HFF-Myc (cell line): ENCODE measurements around the gene BRINP1.

ENCODE experiments used
- DNase-seq: peaks from one replicate; pipeline ENCODE4 v3.0.0-alpha.2; 2011; ENCODE audit warnings: low read depth; ENCODE audit errors: extremely low read depth
- H3K4me3 ChIP-seq: replicated peaks from 2 replicates; pipeline ENCODE4 v1.5.1; 2011; ENCODE audit warnings: low read depth, mild to moderate bottlenecking, control low read depth, low read length
- TF ChIP-seq, protein P1 (sequence below): IDR thresholded peaks from 2 replicates; pipeline ENCODE4 v1.5.1; 2012; ENCODE audit warnings: mild to moderate bottlenecking, low read depth, low read length, control low read depth; ENCODE audit errors: missing control alignments

BRINP1 gene

DNA sequence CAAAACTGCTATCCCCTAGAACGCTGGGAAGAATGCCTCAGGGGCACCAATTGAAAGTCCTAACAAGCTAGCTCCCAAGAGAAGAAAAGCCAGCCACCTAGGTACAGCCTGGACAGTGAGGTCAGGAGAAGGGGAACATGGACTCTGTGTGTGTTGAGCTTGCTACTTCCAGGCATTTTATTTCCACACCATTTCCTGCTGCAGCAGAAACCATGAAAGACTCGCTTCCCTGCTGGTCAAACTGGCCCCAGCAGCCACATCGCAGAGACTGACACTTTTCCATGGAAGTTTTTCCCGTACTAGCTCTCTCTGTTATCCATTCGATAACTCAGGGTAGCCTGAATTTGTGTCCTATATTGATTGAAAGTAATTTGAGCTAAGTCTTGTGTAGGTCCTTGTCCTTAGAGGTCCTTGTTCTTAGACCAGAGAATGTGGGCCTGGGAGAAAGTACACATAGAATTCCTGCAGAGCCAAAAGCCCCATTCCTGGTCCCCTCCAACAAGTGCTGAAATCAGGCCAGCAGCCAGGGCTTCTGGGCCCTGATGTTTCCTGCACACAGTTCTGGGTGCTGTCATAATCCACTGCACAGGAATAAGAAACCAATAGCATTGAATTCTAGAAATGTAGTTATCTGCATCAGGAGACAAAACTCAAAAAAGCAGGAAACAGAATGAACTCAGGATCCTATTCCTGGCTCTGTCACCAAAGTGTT, 96.6 kb downstream of the BRINP1 start:
- H3K4me3 ChIP-seq: no peak overlapping the region
- TF ChIP-seq, protein P1, sequence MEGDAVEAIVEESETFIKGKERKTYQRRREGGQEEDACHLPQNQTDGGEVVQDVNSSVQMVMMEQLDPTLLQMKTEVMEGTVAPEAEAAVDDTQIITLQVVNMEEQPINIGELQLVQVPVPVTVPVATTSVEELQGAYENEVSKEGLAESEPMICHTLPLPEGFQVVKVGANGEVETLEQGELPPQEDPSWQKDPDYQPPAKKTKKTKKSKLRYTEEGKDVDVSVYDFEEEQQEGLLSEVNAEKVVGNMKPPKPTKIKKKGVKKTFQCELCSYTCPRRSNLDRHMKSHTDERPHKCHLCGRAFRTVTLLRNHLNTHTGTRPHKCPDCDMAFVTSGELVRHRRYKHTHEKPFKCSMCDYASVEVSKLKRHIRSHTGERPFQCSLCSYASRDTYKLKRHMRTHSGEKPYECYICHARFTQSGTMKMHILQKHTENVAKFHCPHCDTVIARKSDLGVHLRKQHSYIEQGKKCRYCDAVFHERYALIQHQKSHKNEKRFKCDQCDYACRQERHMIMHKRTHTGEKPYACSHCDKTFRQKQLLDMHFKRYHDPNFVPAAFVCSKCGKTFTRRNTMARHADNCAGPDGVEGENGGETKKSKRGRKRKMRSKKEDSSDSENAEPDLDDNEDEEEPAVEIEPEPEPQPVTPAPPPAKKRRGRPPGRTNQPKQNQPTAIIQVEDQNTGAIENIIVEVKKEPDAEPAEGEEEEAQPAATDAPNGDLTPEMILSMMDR: no peak
- no peak for DNase-seq

DNA sequence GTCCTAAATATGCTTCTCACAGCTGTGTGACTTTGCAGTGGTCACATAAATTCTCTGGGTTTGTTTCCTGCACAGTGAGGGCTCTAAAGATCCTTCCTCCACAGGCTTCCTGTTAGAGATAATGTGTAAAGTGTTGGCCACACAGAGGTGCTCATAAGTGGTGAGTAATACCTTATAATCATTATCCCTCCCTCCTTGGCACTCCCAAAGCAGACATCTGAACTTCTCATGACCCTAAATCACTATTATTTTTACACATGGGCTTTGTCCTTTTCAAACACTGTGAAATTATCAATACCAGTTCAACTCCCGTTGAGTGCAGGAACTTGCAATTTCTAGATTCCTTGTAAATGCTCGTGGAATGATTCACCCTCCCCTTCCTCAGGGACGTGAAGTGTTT, 100.2 kb downstream of the BRINP1 start:
- TF ChIP-seq, protein P1: no peak
- DNase-seq: no peak
- H3K4me3 ChIP-seq: no peak overlapping the region

DNA sequence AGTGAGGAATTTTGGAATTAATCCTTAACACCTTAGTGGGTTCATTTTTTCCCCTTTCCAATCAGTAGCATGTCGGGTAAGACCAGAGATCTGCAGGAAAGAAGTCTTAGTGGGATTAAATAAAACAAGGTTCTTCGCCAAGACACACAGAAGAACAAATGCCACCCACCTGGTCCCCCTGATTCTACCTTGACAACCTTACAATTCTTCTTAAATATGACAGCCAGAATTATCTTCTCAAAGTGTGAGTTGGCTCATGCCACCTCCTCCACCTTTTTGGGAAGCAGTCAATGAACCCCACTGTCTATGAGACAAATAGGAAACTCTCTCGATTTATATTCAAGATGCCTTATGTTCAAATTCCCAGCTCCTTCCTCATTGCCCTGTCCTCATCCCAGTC, 105.1 kb downstream of the BRINP1 start:
- TF ChIP-seq, protein P1: no peak
- no peak for DNase-seq
- H3K4me3 ChIP-seq: no peak overlapping the region

DNA sequence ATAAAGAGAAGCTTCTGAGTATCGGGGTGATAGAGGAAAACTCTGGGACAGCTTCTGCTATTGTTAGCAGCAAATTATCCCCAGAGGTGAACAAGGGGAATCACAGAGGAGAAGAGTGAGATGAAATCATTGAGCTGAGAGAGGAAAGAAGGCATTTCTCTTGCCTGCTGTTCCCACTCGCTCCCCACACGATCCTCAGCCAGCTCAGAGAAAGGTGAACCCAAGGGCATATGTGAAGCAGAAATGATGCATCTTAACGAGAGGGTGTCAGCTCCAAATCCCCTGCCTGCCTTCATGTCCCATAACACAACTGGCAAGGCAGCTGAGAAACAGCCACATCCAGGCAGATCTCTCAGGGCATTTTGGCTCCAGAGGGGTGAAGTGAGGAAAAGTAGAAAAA, 111.6 kb downstream of the BRINP1 start:
- no peak for DNase-seq
- TF ChIP-seq, protein P1: no peak
- no peak overlapping the region for H3K4me3 ChIP-seq

DNA sequence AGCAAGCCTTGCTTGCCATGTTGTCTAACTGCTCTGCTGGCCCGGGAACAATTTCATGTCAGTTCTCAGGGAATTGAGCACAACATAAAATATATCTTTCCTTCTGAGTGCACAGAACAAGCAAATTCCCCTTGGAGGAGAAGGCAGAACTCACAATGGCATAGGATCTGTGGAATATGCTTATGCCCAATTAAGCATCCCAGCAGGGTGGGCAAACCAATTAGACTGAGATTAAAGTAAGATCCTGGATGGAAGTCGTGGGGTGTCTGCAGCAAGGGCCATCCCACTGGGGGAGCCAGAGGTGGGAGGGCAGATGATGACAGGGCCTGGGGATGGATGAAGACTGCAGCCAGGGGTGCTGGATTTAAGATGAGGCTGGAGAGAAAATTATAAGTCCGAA, 114.1 kb downstream of the BRINP1 start:
- no peak overlapping the region for H3K4me3 ChIP-seq
- DNase-seq: no peak
- TF ChIP-seq, protein P1: no peak

DNA sequence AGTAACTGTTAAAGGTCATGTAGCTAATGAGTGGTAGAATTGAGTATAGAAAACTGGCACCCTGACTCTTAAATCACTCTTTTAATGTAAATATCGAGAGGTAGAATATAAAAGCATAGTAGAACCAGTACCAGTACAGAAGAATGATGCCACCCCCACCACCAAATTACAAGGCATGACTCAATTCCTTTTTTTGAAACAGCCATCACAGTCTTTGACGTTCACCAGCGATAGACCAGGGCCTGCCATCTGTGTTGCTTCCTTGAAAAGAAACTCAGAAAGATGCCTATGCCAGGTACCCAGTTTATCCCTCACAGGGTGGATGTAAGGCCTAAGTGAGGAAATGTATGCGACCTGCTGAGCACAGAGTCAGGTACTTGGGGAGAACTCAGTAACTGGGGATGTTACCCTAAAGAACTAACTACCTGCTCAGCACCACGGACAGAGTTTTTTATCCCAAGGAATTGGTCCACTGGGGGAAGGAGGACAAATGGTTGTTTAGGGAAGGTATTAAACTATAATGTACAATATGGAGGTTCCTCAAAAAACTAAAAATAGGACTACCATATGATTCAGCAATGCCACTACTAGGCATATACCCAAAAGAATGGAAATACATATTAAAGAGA, 116.5 kb downstream of the BRINP1 start:
- no peak for DNase-seq
- no peak overlapping the region for H3K4me3 ChIP-seq
- TF ChIP-seq, protein P1: no peak
